Activated B cell treated with CpG ODN at 0.5 μM for 24 hours (primary cell): ENCODE data around the gene ALG6. TPM values are rescaled to one million over a fixed set of nuclear protein-coding genes. Genes with fewer than 3 reads are reported as not detected.
"Not testable (repeated sequence)": the region's sequence is repeated elsewhere in the genome, so short reads cannot be mapped to it uniquely, and the experiment has no call there.

Experiments used
- ATAC-seq: fragments of 200-7000 bp; cut with Tn5 transposase; one replicate; pipeline ENCODE4 v1.10.0; 2021; ENCODE audit warnings: low read depth, mild to moderate bottlenecking, moderate library complexity
- CTCF ChIA-PET: fragments of 350-600 bp; sonication (Branson Sonifier 250); formaldehyde crosslinking; loops from one replicate; lab custom pipeline; 2021; ENCODE audit warnings: antibody characterized with exemption; lab: Charles Lee
- POLR2A ChIA-PET: fragments of 350-600 bp; sonication (Branson Sonifier 250); formaldehyde crosslinking; loops from one replicate; lab custom pipeline; 2021; ENCODE audit warnings: antibody characterized with exemption; lab: Charles Lee
- DNase-seq: peaks from one replicate; pipeline ENCODE4 v3.0.0; 2022
- H3K27ac Mint-ChIP-seq: one replicate; pipeline ENCODE4 v1.8.0; 2020; ENCODE audit warnings: mixed read lengths
- H3K27me3 Mint-ChIP-seq: one replicate; pipeline ENCODE4 v1.8.0; 2021; ENCODE audit warnings: mixed read lengths
- H3K36me3 Mint-ChIP-seq: one replicate; pipeline ENCODE4 v1.8.0; 2021; ENCODE audit warnings: low read depth, mixed read lengths
- H3K4me1 Mint-ChIP-seq: one replicate; pipeline ENCODE4 v1.8.0; 2021; ENCODE audit warnings: mixed read lengths
- H3K4me3 Mint-ChIP-seq: one replicate; pipeline ENCODE4 v1.8.0; 2020; ENCODE audit warnings: mild to moderate bottlenecking, mixed read lengths
- H3K9me3 Mint-ChIP-seq: one replicate; pipeline ENCODE4 v1.8.0; 2020; ENCODE audit warnings: mixed read lengths
- CTCF ChIP-seq: fragments of 200-600 bp; IDR thresholded peaks from one replicate; pipeline ENCODE4 v1.8.0; 2022; ENCODE audit warnings: antibody characterized with exemption, mild to moderate bottlenecking
- intact Hi-C: fragments of 100-400 bp; cut with micrococcal nuclease; formaldehyde crosslinking; loops from one replicate; pipeline ENCODE4 v1.15.1; 2024
- total RNA-seq: library from RNA; stranded (reverse); gene quantifications from 2 replicates; pipeline ENCODE4 v1.2.3, GENCODE V29; 2022

The ALG6 gene
- total RNA-seq, 1 donor from 2014 or later, result 21.5 TPM

GRCh38 chr1:63461661-63462230, 94.3 kb downstream of the ALG6 start:
- POLR2A ChIA-PET, result no interaction called here
- H3K9me3 Mint-ChIP-seq, result peaks cover 12% of the 10 kb centered on the region
- intact Hi-C loops, result no loop called here
- CTCF ChIA-PET, result no interaction called here
- no peak overlapping the region for H3K4me3 Mint-ChIP-seq
- H3K27ac Mint-ChIP-seq, result no peak overlapping the region
- TF ChIP-seq CTCF, result no peak
- no peaks in the 10 kb centered on the region for H3K4me1 Mint-ChIP-seq
- ATAC-seq (no peak), DNase-seq (no peak)
- no peaks in the 10 kb centered on the region for H3K27me3 Mint-ChIP-seq
- H3K36me3 Mint-ChIP-seq, result peaks cover 25% of the 10 kb centered on the region

- H3K27ac Mint-ChIP-seq, result no peak overlapping the region
Measured at GRCh38 chr1:63463248-63463647, 95.8 kb downstream of the ALG6 start.

GRCh38 chr1:63466181-63466580, 98.8 kb downstream of the ALG6 start:
- Mint-ChIP-seq H3K4me1 (no peaks in the 10 kb centered on the region), H3K27me3 (no peaks in the 10 kb centered on the region), H3K27ac (no peak overlapping the region), H3K36me3 (peaks cover 31% of the 10 kb centered on the region), H3K4me3 (no peak overlapping the region), H3K9me3 (peaks cover 18% of the 10 kb centered on the region)
- ChIA-PET POLR2A (no interaction called here), CTCF (no interaction called here)
- intact Hi-C loops, result no loop called here
- DNase-seq (no peak), ATAC-seq (no peak)
- TF ChIP-seq CTCF, result no peak

More at GRCh38 chr1:63463248-63463647, 95.8 kb downstream of the ALG6 start:
- no peak for TF ChIP-seq CTCF
- intact Hi-C loops, result no loop called here
- ChIA-PET POLR2A (no interaction called here), CTCF (no interaction called here)
- no peaks in the 10 kb centered on the region for H3K27me3 Mint-ChIP-seq
- H3K4me1 Mint-ChIP-seq, result no peaks in the 10 kb centered on the region
- H3K9me3 Mint-ChIP-seq, result peaks cover 12% of the 10 kb centered on the region
- no peak overlapping the region for H3K4me3 Mint-ChIP-seq
- H3K36me3 Mint-ChIP-seq, result peaks cover 24% of the 10 kb centered on the region
- DNase-seq, result no peak
- no peak for ATAC-seq

GRCh38 chr1:63466759-63467158, 99.3 kb downstream of the ALG6 start:
- intact Hi-C loops, result no loop called here
- Mint-ChIP-seq H3K9me3 (peaks cover 16% of the 10 kb centered on the region), H3K27ac (no peak overlapping the region), H3K4me3 (no peak overlapping the region), H3K27me3 (no peaks in the 10 kb centered on the region), H3K4me1 (no peaks in the 10 kb centered on the region), H3K36me3 (peaks cover 27% of the 10 kb centered on the region)
- ATAC-seq (no peak), DNase-seq (no peak)
- TF ChIP-seq CTCF, result no peak
- CTCF ChIA-PET, result no interaction called here
- POLR2A ChIA-PET, result no interaction called here

- H3K4me3 Mint-ChIP-seq, H3K4me1 Mint-ChIP-seq, CTCF ChIA-PET, intact Hi-C loops, DNase-seq, ATAC-seq, H3K27ac Mint-ChIP-seq, POLR2A ChIA-PET, H3K27me3 Mint-ChIP-seq, H3K9me3 Mint-ChIP-seq: not testable (repeated sequence)
- H3K36me3 Mint-ChIP-seq, result peaks cover 16% of the 10 kb centered on the region
Measured at GRCh38 chr1:63468683-63469082, 101.3 kb downstream of the ALG6 start.

- H3K27me3 Mint-ChIP-seq, result no peaks in the 10 kb centered on the region
- DNase-seq, result no peak
- no peaks in the 10 kb centered on the region for H3K4me1 Mint-ChIP-seq
- CTCF ChIA-PET, result interaction anchor here (1.1 kb wide), 1 partner anchor 40 kb away, joined by 3 read pairs; no protein-coding TSS in a partner anchor
- H3K36me3 Mint-ChIP-seq, result peaks cover 22% of the 10 kb centered on the region
- no peak for TF ChIP-seq CTCF
- intact Hi-C loops, result no loop called here
- no peak for ATAC-seq
- H3K9me3 Mint-ChIP-seq, result peaks cover 2% of the 10 kb centered on the region
- no peak overlapping the region for H3K4me3 Mint-ChIP-seq
- POLR2A ChIA-PET, result no interaction called here
- no peak overlapping the region for H3K27ac Mint-ChIP-seq
Measured at GRCh38 chr1:63475761-63476160, 108.3 kb downstream of the ALG6 start.
